NCI-H345 (cell line): ENCODE data around the gene GCM1.

ENCODE experiments used
- DNase-seq: peaks from one replicate; lab custom pipeline; 2025; lab: John Stamatoyannopoulos, UW

The GCM1 gene

DNA sequence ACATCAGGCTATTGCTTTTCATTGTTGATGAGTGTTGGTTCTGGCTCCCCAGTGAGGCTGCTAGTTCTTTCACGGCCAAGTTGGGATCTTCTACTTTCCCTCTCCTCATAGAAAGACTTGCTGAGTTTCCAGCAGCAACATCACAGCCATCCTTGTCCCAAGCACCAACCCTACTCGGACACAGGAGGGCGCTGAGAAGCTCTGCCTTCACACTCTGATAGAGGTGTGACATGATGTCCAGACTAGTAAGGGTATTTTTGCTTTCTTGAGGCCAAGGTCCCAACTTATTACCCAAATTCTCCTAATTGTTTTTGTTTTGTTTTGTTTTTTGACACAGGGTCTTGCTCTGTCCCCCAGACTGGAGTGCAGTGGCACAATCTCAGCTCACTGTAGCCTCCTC, 3.0 kb upstream of the GCM1 start:
- no peak for DNase-seq

DNA sequence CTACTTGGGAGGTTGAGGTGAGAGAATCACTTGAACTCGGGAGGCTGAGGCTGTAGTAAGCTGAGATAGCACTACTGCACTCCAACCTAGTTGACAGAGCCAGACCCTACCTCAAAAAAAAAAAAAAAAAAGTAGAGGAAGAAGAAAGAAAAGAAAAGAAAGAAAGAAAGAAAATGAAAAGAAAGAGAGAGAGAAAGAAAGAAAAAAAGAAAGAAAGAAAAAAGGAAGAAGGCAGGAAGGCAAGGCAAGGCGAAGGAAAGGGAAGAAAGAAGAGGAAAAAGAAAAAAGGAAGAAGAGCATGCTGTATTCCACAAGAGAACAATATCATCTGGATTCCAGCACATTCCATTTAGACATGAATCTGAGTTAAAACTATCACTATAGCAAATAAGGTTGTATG, 3.8 kb downstream of the GCM1 start:
- no peak for DNase-seq

DNA sequence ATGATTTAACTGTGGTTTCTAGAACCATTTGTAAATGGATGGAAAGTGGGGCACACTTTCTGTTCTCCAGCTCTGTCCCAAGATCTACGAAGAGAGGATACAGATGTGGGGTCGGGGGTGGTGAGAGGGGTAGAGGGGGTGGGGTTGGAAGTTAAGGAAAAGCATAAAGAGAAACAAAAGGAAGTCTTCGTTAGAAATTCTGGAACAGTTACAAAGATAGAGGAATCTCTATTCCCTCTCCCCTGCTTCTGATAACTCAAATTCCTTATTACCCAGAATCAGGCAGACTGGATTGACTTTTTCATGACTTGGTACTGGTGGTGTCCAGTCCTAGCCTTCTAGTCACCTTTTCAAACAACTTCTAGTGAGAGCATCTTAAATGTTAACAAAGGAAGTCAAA, 4.9 kb downstream of the GCM1 start:
- DNase-seq = no peak

DNA sequence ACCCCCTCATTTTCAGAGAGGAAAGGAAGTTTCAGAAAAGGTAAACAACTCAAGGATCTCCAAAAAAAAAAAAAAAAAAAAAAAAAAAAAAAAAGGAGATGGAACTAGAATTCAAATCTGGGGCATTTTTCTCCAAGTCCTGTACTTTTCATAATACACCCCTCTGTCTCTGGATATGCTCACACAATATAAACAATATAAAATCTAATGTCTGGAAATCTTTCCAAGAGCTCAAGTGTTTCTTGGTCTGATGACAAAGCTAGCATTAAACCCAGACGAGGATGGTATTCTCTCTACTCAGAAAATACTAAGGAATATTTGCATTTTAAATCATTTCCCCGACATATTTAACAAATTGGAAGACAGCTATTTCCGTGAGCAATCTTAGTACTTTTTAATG, 5.8 kb downstream of the GCM1 start:
- no peak for DNase-seq

DNA sequence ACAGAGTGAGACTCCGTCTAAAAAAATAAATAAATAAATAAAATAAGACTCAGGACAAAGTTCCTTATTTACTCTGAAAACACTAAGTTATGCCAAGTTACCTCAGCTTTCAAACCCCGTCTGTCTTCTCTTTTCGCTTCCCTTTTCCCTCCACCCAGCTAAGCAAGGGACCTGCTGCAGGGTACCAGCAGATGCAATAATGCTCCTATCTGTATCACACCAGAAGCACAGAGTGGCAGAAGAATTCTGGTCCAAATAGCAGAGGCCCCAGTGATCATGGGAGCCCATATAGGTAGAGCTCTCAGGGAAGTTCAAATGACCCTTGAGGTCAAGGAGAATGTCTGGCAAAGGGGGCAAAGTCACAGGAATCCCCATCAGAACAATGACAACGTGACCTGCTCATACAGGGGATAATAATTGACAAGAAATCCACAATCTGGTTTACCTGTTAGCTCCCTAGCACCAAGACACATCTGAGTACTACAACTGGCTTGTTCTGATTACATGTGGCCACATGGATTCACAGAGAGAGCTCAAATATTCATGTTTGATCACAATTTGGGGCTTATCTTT, 8.7 kb downstream of the GCM1 start:
- no peak for DNase-seq

DNA sequence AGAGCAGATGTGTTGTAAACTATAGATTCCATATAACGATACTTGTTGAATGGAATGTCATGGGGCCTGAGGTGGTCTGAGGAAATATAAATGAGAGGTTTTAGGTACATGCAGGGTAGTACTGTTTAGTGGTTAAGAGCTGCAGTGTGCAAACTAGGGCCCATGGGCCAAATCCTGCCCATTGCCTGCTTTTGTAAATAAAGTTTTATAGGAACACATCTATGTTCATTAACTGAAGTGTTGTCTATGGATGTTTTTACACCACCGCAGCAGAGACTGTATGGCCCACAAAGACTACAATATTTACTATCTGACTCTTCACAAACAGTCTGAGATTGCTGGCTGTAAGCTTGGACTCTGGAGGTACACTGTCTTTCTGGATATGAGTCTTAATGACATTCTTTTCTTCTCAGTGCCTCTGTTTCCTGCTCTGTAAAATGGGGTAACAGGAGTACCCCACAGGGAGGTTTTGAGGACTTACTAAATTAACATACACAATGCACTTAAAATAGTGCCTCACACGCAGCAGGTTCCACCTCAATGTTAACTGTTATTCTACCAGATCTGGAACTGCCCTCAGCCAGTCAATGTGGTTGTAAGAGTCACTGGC, 12.5 kb downstream of the GCM1 start:
- no peak for DNase-seq

DNA sequence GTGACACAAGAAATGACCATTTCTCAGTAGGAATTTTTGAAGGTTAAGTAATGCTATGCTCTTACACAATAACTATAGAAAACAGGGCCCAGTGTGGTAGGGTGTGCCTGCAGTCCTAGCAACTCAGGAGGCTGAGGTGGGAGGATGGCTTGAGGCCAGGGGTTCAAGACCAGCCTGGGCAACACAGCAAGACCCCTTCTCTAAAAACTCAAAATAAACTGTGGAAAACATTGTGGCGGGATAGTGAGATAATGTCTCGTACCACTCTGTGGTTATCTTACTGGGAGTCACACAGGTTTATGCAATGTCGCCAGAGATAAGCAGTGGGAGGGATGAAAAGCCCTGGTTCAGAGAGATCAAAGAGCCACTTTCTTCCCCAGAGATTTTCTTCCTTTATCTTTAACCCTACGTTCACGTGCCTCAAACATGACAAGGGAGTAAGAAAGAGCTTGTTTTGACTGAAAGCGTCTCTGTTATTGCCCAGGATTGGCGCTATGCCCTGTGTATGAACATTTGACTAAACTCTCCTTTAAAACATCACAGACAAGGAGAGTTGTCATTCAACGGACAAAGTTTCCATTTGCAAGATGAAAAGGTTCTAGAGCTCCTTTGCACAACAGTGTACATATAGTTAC, 13.9 kb downstream of the GCM1 start:
- no peak for DNase-seq

DNA sequence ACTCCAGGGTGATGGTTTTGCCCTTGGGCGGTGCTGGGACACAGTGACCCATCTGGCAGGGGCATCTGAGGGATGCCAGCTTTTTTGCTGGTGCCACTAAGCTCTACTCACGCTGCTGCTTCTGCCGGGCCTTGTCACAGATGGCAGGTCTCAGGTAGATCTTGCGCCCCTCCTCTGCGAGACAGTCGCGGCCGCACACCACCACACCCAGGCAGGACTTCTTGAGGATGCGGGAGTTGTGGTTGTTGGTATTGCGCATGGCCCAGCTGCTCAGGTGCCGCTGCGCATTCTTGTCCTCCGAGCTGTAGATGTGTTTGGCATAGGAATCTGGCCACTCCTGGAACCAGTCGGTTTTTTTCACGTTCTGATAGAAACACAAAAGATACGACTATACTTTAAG, 14.7 kb downstream of the GCM1 start:
- no peak for DNase-seq

DNA sequence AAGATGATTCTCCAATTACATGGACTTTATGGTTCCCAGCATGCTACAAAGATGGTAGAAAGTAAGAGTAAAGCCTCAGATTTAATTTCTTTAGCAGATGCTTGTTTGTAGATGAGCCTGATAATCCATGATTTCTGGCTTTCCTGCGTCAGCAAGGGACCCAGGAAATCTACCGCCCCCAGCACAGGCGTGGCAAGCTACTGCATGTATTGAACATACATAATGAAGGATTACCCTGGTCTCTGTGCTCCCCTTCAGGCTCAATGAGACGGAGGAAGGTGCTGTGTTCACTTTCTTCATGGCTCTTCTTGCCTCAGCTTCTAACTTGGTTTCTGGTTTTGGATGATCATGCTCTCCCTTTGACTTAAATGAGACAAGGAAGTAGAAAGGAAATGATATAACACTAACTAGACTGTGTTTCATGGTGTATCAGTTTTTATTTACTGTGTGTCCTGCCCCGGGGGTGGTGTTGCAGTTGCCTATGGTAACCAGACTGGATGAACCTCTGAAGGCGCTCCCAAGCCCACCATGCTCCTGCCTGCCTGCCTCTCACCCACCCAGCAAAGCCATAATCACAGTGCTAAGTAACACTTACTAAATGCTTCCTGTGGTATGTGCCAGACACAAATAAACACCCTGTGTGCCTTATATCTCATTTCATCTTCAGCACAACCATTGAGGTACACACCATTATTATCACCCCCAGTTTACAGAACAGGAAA, 17.9 kb downstream of the GCM1 start:
- DNase-seq = no peak

DNA sequence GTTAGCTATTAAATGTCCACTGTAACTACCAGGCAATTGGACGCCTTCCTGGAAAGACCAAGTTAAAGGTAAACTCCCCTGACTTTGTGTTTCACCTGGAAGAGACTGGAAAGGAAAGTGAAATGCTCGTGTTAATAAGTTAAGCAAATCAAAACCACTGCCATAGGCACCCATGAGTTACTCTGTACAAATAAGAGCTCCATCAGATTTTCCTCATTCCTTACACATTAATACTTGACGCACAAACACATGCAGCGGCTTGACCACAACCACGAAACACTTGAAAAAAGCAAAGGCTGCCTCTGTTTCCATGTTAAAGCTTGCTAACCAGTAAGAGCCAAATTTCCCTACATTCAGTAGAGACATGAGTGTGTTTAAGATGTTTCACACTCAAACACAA, 19.8 kb downstream of the GCM1 start:
- DNase-seq = no peak

DNA sequence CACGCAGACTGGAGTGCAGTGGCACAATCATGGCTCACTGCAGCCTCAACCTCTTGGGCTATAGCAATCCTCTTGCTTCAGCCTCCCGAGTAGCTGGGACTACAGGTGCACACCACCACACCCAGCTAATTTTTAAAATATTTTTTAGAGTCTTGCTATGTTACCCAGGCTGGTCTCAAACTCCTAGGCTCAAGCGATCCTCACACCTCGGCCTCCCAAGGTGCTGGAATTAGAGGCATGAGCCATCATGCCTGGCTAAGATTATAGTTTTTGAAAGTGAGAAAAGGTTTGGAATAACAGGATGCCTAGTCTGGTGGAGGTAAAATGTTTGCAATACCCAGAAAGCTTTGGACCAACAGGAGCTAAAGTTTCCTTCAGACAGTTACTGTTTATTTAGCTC, 23.4 kb downstream of the GCM1 start:
- DNase-seq = no peak

DNA sequence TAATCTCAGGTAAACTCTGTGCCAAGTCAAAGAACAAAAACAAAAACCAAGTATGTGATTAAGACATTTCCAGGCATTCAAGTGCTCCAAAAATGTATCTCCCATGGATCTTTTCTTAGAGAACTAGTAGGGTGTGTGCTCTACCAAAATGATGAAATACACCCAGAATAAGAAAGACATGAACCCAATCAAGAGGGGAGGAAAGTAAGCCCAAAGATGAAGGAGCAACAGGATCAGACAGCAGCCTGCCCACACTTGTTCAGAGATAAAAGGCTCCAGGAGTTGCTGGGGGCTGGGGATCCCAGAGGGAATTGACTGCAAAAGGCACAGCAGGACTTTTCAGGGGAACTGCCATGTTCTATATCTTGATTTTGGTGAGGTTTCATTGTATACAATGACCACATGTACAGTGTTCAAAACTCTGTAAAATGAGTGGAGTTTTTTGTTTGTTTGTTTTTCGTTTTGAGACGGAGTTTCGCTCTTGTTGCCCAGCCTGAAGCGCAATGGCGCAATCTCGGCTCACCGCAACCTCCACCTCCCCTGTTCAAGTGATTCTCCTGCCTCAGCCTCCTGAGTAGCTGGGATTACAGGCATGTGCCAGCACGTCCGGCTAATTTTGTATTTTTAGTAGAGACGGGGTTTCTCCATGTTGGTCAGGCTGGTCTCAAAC, 24.4 kb downstream of the GCM1 start:
- DNase-seq = no peak

DNA sequence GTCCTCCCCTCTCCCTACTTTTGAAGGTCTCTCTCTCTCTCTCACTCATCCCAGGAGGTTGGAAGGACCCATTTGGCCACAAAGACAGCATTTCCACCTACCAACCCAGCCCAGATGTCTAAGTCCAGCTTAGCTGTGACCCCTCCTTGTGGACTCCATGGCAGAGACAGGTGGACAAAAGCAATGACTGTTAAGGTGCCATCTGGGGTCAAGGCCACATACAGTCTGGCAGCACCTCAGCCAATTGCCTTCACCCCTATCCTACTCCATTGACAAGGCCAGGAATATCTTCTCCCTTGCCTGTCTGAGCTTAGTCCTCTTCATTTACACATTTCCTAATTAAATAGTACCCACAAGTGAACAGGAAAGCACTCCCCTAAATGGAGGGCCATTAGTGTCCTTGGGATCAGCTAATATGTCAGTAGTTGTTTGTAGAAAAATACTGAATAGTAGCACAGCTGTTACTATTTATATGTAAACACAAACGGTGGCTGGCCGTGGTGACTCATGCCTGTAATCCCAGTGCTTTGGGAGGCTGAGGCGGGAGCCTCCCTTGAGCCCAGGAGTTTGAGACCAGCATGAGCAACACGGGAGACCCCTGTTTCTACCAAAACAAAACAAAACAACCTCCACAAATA, 28.8 kb downstream of the GCM1 start:
- no peak for DNase-seq

DNA sequence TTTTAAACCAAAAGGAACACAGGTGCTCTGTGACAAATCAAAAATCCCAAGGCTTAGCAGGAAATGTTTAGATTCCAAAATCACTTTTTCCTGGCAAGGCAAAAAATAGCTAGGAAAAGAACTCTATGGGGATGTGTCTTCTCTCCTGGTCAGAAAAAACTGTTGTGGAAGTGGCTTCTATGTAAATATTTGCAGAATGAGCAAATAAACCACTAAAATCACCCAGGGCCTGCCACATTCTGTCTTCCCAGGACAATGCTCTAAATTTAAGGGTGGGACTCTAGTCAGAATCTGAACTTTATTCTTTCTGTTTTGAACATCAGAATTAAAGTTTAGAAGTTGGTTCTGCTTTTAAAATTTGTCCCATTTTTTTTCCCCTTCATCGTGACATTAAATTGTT, 29.3 kb downstream of the GCM1 start:
- no peak for DNase-seq

DNA sequence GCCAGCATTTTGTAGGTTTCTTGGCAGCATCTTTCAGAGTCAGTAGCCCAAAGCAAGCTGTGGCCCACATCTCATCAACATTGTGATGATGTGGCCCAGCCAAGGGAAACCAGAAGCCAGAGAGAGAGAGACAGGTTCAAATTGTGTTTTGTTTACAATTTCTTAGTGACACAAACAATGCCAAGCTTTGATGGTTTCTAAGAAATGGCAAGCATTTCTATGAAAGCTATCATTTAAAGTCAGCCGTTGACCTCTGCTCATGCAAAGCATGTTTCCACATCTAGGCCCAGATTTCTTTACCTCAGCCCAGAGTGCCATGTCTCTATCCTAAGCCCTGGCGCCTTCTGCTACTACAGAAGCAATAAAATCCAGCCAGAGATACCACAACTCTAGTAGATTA, 32.9 kb downstream of the GCM1 start:
- no peak for DNase-seq

DNA sequence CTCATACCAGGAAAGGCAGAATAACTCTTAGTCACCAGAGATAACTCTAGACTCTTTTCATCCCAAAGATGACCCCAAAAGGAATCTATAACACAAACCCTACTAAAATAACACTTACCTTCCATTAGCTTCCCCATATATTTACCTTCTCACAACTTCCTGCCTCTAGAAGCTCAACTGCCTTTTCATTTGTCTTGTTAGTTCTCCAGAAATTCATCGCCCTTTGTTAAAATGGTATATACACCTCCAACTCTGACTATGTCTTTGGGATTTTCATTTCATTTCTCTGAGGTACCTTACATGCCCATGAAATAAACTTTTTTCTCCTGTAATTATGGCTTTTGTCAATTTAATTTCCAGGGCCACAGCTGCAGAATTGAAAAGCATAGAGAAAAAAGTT, 33.5 kb downstream of the GCM1 start:
- DNase-seq = no peak

DNA sequence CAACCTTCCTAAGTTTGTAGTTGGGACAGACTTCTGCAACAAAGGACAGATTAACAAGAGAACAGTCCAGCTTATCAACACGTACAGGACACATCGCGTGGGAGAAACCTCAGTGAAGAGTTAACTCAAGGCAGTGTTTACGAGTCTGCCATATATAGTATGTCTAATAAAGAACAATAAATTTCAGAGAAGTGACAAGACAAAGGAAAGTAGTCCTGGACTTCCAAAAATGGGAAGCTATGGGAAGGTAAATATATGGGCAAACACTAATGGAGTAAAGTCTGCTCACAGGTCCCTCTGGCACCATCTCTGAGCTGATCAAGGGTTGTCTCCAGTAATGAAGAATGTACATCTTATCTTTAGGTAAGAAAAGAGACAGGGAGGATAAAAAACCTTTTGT, 34.9 kb downstream of the GCM1 start:
- DNase-seq = no peak

DNA sequence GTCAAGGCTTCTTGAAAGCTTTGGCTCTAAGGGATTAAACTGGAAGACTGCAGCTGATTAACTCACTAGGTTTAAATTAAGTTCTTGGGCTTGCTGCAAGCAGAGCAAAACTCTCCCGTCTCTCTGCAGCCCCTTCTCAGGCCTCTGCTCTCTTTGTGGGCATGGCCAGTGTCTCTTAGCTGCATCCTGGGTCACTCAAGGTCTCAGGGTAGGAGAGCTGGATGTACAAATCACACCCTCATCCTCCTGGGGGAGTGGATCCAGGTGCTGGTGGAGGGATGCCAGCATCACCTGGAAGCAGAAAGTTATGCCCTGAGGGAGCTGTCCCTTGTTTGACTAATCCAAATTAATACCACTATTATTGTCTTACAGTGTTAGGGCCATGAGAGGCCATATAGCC, 35.8 kb downstream of the GCM1 start:
- no peak for DNase-seq

DNA sequence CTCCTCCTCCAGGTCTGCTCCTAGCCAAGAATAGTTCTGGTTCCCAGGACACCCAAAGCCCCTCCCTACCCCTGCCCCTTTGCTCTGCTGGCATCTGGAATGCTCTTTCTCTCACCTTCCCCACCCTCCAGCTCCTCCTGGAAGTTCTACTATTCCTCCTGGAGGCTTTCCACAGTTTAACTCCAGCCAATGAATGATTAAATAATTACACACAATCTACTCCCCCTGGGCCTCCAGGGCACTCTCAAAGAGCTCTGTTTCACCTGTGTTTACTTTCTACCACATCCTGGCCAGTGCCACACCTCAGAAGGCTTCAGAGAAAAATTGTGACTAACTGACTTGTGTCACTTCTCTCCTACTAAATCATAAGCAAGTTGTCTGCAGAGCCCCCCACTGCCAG, 36.2 kb downstream of the GCM1 start:
- peak; percentile 26 for DNase-seq

DNA sequence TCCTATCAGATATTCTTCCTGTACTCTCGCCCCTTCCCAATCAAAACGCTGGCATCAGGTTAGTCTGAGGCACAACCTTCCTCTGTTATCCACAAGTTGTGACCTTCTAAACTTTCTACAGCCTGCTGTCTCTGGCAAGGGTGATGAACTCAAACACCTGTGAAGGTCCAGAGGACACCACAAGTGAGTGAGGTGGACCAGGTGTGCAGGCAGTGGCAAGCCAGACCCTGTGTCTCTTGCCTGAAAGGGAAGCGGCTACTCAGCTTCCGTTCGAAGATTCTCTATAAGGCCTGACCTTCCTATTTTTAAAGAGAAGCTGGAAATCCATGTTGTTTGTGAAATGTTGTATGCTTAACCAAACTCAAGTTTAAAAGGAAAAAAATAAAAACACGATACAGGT, 36.8 kb downstream of the GCM1 start:
- DNase-seq = no peak

DNA sequence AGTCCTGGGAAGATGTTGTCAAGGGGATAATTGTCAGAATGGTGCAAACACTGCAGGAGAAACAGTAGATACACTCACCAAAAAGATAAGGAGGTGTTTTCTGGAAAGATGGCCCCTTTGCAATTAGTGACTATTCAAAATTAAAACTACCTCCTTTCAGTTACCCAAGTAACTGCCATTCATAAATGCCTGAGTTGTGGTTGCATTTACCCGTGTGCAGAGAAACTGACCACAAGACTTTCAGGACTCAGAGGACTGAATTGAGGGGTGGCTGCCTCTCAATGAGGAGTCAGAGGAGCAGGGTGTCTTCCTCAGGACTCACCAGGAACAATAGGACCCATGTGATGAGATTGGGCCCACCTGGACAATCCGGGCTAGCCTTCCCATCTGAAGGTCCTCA, 39.0 kb downstream of the GCM1 start:
- no peak for DNase-seq

DNA sequence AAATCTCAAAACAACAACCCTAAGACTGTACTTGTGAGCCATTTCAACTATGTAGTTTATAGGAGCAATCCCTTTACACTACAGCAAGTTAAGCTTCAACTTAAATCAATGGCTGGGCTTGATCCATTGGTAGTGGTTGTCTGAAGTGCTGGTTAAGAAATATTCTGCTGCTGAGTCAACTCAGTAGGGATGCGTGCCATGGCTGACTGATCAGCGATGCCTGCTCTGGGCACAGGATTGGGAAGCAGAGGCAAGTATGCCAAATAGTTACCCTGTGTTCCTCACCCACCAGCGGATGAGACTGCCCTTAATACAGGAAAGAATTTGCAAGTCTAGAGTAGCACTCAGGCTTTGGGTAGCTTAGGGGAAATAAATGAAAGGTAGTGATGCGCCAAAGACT, 41.5 kb downstream of the GCM1 start:
- no peak for DNase-seq
